HEK293T (cell line): ENCODE measurements around the gene PLCB1.

Experiments
- BHLHE40 ChIP-seq: fragments of 450-650 bp; IDR thresholded peaks from 2 replicates; pipeline ENCODE4 v1.6.1; 2016; ENCODE audit warnings: mild to moderate bottlenecking, moderate library complexity, borderline replicate concordance
- CTBP1 ChIP-seq: fragments of 450-650 bp; IDR thresholded peaks from 2 replicates; pipeline ENCODE4 v1.6.1; 2016; ENCODE audit warnings: borderline replicate concordance
- FOXM1 ChIP-seq: fragments of 450-650 bp; IDR thresholded peaks from 2 replicates; pipeline ENCODE4 v1.6.1; 2017; ENCODE audit warnings: mild to moderate bottlenecking, borderline replicate concordance
- ZNF384 ChIP-seq: fragments of 450-650 bp; IDR thresholded peaks from 2 replicates; pipeline ENCODE4 v1.6.1; 2016
- TF ChIP-seq, protein P1 (sequence below): fragments of 450-650 bp; IDR thresholded peaks from 2 replicates; pipeline ENCODE4 v1.6.1; 2016

DNA sequence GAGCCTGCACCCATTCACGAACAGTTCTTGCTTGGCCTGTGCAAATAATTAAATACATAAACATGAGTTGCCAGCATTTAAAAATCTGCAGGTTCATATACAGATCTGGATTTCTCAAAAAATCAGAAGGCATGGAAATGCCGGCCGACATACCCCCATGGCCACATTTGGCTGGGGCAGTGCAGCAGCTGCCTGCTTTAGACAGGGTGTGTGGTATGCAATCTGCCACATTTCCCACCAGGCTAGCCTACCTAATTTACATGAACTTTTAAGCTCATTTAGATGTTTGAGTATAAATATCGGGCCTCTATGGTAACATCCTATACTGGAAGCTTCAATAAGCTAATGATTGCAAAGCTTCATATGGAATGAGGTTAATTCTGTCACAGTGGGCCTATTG is 31.5 kb downstream of the PLCB1 start:
- TF ChIP-seq, protein P1, sequence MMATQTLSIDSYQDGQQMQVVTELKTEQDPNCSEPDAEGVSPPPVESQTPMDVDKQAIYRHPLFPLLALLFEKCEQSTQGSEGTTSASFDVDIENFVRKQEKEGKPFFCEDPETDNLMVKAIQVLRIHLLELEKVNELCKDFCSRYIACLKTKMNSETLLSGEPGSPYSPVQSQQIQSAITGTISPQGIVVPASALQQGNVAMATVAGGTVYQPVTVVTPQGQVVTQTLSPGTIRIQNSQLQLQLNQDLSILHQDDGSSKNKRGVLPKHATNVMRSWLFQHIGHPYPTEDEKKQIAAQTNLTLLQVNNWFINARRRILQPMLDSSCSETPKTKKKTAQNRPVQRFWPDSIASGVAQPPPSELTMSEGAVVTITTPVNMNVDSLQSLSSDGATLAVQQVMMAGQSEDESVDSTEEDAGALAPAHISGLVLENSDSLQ: no peak
- no peak for TF ChIP-seq ZNF384
- TF ChIP-seq CTBP1: no peak
- no peak for TF ChIP-seq FOXM1
- TF ChIP-seq BHLHE40: no peak
